Left ventricle myocardium inferior (tissue), 1 donor: ENCODE measurements around the gene ANAPC2. TPM values are rescaled to one million over a fixed set of nuclear protein-coding genes. Genes with fewer than 3 reads are reported as not detected.

ENCODE experiments used
- DNase-seq: peaks from one replicate; pipeline ENCODE4 v3.0.0-alpha.2; 2020
- H3K27ac ChIP-seq: fragments of 200-600 bp; replicated peaks from 2 replicates; pipeline ENCODE4 v1.8.0; 2021
- H3K27me3 ChIP-seq: fragments of 200-600 bp; 2 replicates; pipeline ENCODE4 v1.8.0; 2021; ENCODE audit warnings: low read depth
- H3K36me3 ChIP-seq: fragments of 200-600 bp; 2 replicates; pipeline ENCODE4 v1.8.0; 2021
- H3K4me1 ChIP-seq: fragments of 200-600 bp; 2 replicates; pipeline ENCODE4 v1.8.0; 2021
- H3K4me3 ChIP-seq: fragments of 200-600 bp; 2 replicates; pipeline ENCODE4 v1.8.0; 2021; ENCODE audit warnings: mild to moderate bottlenecking, moderate library complexity
- H3K9me3 ChIP-seq: fragments of 200-600 bp; replicated peaks from 2 replicates; pipeline ENCODE4 v1.8.0; 2021
- CTCF ChIP-seq: fragments of 200-600 bp; IDR thresholded peaks from 2 replicates; pipeline ENCODE4 v1.8.0; 2021; ENCODE audit warnings: antibody characterized with exemption, mild to moderate bottlenecking, borderline replicate concordance
- intact Hi-C: fragments of 100-400 bp; cut with micrococcal nuclease; formaldehyde crosslinking; loops from one replicate; pipeline ENCODE4 v1.11.0; 2022
- microRNA-seq: library from miRNA; unstranded; fragments of <30 nt; microRNA quantifications from one replicate; pipeline ENCODE4 v1.2.0, GENCODE V29; 2020
- total RNA-seq: library from RNA; stranded (reverse); fragmentation: NEBNext Ultra II Directional; extraction: Animal tissue kit (Norgen Biotek cat#: 25700); gene quantifications from one replicate; pipeline ENCODE4 v1.2.1, GENCODE V29; 2021
- donor health status: DM: no; HTN: yes; CAD: no; lungs with severe emphysema.

The ANAPC2 gene
- total RNA-seq, 1 donor from 2014 or later, result 34.7 TPM

- peak overlapping the region; percentile 86 for H3K27ac ChIP-seq
- H3K4me3 ChIP-seq, result peak overlapping the region; percentile 81
- peaks cover 4% of the 10 kb centered on the region for H3K27me3 ChIP-seq
- no peaks in the 10 kb centered on the region for H3K36me3 ChIP-seq
- no peak for TF ChIP-seq CTCF
- peaks cover 9% of the 10 kb centered on the region for H3K9me3 ChIP-seq
- intact Hi-C loops, result no loop called here
- DNase-seq, result no peak
- H3K4me1 ChIP-seq, result peaks cover 44% of the 10 kb centered on the region
Measured at GRCh38 chr9:137126786-137127185, 61.6 kb downstream of the ANAPC2 start.

Small RNA genes within 50 kb of the gene (microRNA-seq; reads per million reads assigned to microRNA genes)
- gene MIR3621, result not detected

Other genes starting within 250 kb of the ANAPC2 start
- 157 TPM for gene FBXW5, start 243.8 kb downstream of the ANAPC2 start, total RNA-seq
- gene C8G, start 243.3 kb downstream of the ANAPC2 start, total RNA-seq, result 3.6 TPM
- 7.8 TPM for gene LCN12, start 236.3 kb downstream of the ANAPC2 start, total RNA-seq
- 3,579 TPM for gene PTGDS, start 211.1 kb downstream of the ANAPC2 start, total RNA-seq
- gene LCNL1, start 205.6 kb downstream of the ANAPC2 start, total RNA-seq, result 11.7 TPM
- gene PAXX, start 196.1 kb downstream of the ANAPC2 start, total RNA-seq, result 19.8 TPM
- gene CLIC3, start 192.0 kb downstream of the ANAPC2 start, total RNA-seq, result 1.6 TPM
- gene ABCA2, start 160.3 kb downstream of the ANAPC2 start, total RNA-seq, result 29.9 TPM
- gene FUT7, start 156.5 kb downstream of the ANAPC2 start, total RNA-seq, result not detected
- gene NPDC1, start 142.4 kb downstream of the ANAPC2 start, total RNA-seq, result 63.9 TPM
- gene ENTPD2, start 134.5 kb downstream of the ANAPC2 start, total RNA-seq, result 1.5 TPM
- gene SAPCD2, start 118.0 kb downstream of the ANAPC2 start, total RNA-seq, result 0.25 TPM
- 11.5 TPM for gene UAP1L1, start 111.0 kb downstream of the ANAPC2 start, total RNA-seq
- 20.6 TPM for gene MAN1B1, start 101.6 kb downstream of the ANAPC2 start, total RNA-seq
- gene DPP7, start 73.8 kb downstream of the ANAPC2 start, total RNA-seq, result 130 TPM
- not detected for gene GRIN1, start 49.4 kb downstream of the ANAPC2 start, total RNA-seq
- gene LRRC26, start 18.5 kb downstream of the ANAPC2 start, total RNA-seq, result not detected
- gene TMEM210, start 16.5 kb downstream of the ANAPC2 start, total RNA-seq, result not detected
- 72.3 TPM for gene SSNA1, start 116 bp upstream of the ANAPC2 start, total RNA-seq
- 18.0 TPM for gene TPRN, start 12.2 kb upstream of the ANAPC2 start, total RNA-seq
- gene TMEM203, start 17.1 kb upstream of the ANAPC2 start, total RNA-seq, result 47.6 TPM
- 6.5 TPM for gene NDOR1, start 17.1 kb upstream of the ANAPC2 start, total RNA-seq
- 31.5 TPM for gene RNF208, start 33.7 kb upstream of the ANAPC2 start, total RNA-seq
- gene CYSRT1, start 36.6 kb upstream of the ANAPC2 start, total RNA-seq, result 0.27 TPM
- not detected for gene RNF224, start 38.9 kb upstream of the ANAPC2 start, total RNA-seq
- gene SLC34A3, start 42.3 kb upstream of the ANAPC2 start, total RNA-seq, result not detected
- 463 TPM for gene TUBB4B, start 52.7 kb upstream of the ANAPC2 start, total RNA-seq
- 0.58 TPM for gene STPG3, start 62.7 kb upstream of the ANAPC2 start, total RNA-seq
- 35.2 TPM for gene NELFB, start 66.8 kb upstream of the ANAPC2 start, total RNA-seq
- gene TOR4A, start 89.2 kb upstream of the ANAPC2 start, total RNA-seq, result 16.3 TPM
- 5.1 TPM for gene NRARP, start 113.7 kb upstream of the ANAPC2 start, total RNA-seq
- gene EXD3, start 234.6 kb upstream of the ANAPC2 start, total RNA-seq, result 9.2 TPM
- gene NOXA1, start 234.8 kb upstream of the ANAPC2 start, total RNA-seq, result 2.0 TPM